Progenitor cell of endocrine pancreas (in vitro differentiated cells): ENCODE results near the gene MXD4. TPM values are rescaled to one million over a fixed set of nuclear protein-coding genes. Genes with fewer than 3 reads are reported as not detected.
"Not testable (repeated sequence)": the region's sequence is repeated elsewhere in the genome, so short reads cannot be mapped to it uniquely, and the experiment has no call there.

Experiments
- DNase-seq: peaks from one replicate; pipeline ENCODE4 v3.0.0; 2021; ENCODE audit warnings: low spot score; ENCODE audit not compliant: unreplicated experiment
- H3K27ac Mint-ChIP-seq: 2 replicates; pipeline ENCODE4 v1.8.0; 2021; ENCODE audit warnings: mild to moderate bottlenecking, moderate library complexity, mixed read lengths
- H3K27me3 Mint-ChIP-seq: 2 replicates; pipeline ENCODE4 v1.8.0; 2021; ENCODE audit warnings: mixed read lengths
- H3K36me3 Mint-ChIP-seq: 2 replicates; pipeline ENCODE4 v1.8.0; 2022; ENCODE audit warnings: mixed read lengths; ENCODE audit not compliant: insufficient read depth
- H3K4me1 Mint-ChIP-seq: 2 replicates; pipeline ENCODE4 v1.8.0; 2021; ENCODE audit warnings: low read depth, mixed read lengths
- H3K4me3 Mint-ChIP-seq: 2 replicates; pipeline ENCODE4 v1.8.0; 2021; ENCODE audit warnings: low read depth, mild to moderate bottlenecking, moderate library complexity, mixed read lengths
- H3K9me3 Mint-ChIP-seq: 2 replicates; pipeline ENCODE4 v1.8.0; 2021; ENCODE audit warnings: low read depth, mixed read lengths
- CTCF ChIP-seq: fragments of 200-600 bp; sonication (generic); IDR thresholded peaks from one replicate; pipeline ENCODE4 v1.5.0; 2021; ENCODE audit warnings: antibody characterized with exemption, mild to moderate bottlenecking; ENCODE audit not compliant: unreplicated experiment
- total RNA-seq: library from RNA; stranded (reverse); gene quantifications from 2 replicates; pipeline ENCODE4 v1.2.1, GENCODE V29; 2021

Gene MXD4
- total RNA-seq, 1 donor from 2014 or later, result 121 TPM

- Mint-ChIP-seq H3K27me3 (no peaks in the 10 kb centered on the region), H3K36me3 (no peaks in the 10 kb centered on the region), H3K9me3 (no peaks in the 10 kb centered on the region), H3K27ac (no peak overlapping the region), H3K4me1 (no peaks in the 10 kb centered on the region), H3K4me3 (no peak overlapping the region)
- no peak for TF ChIP-seq CTCF
- no peak for DNase-seq
Measured at GRCh38 chr4:2212831-2213230, 49.1 kb downstream of the MXD4 start.

- not testable (repeated sequence) for H3K36me3 Mint-ChIP-seq, H3K9me3 Mint-ChIP-seq, H3K4me3 Mint-ChIP-seq
Measured at GRCh38 chr4:2202789-2203188, 59.1 kb downstream of the MXD4 start.

More at GRCh38 chr4:2202789-2203188, 59.1 kb downstream of the MXD4 start:
- DNase-seq, H3K27me3 Mint-ChIP-seq, H3K27ac Mint-ChIP-seq, H3K4me1 Mint-ChIP-seq: not testable (repeated sequence)

Other genes starting within 250 kb of the MXD4 start
- gene NAT8L, start 202.8 kb downstream of the MXD4 start, total RNA-seq, result 20.7 and 21.8 TPM in 2 replicates
- 18.1 and 18.3 TPM in 2 replicates for gene HAUS3, start 20.0 kb downstream of the MXD4 start, total RNA-seq
- 5.0 and 5.9 TPM in 2 replicates for gene POLN, start 20.0 kb downstream of the MXD4 start, total RNA-seq
- 1.6 and 3.3 TPM in 2 replicates for gene ZFYVE28, start 156.5 kb upstream of the MXD4 start, total RNA-seq
- not detected in 2 replicates for gene CFAP99, start 156.8 kb upstream of the MXD4 start, total RNA-seq
- 44.2 and 49.5 TPM in 2 replicates for gene RNF4, start 207.0 kb upstream of the MXD4 start, total RNA-seq